CD4-positive, alpha-beta T cell treated with Interleukin-12 subunit alpha and Interleukin-12 subunit beta, for 1 hour (primary cell): ENCODE measurements around the gene OTC.

Source experiments
- DNase-seq: peaks from one replicate; pipeline ENCODE4 v3.0.0-alpha.2; 2020

Gene OTC

GRCh38 chrX:38352362-38352761, at the start of gene OTC:
Gene OTC, plus strand, starts transcription at chrX:38352604. Its CDS starts 93 bp downstream, at chrX:38352697.
- no peak for DNase-seq

GRCh38 chrX:38304010-38304409, 48.4 kb upstream of the OTC start:
- no peak for DNase-seq

- no peak for DNase-seq
These were observed 46.4 kb upstream of the OTC start for GRCh38 chrX:38305971-38306370.

- no peak for DNase-seq
These were observed 40.7 kb upstream of the OTC start for GRCh38 chrX:38311743-38312142.

GRCh38 chrX:38312436-38312835, 40.0 kb upstream of the OTC start:
- DNase-seq: no peak

GRCh38 chrX:38313190-38313589, 39.2 kb upstream of the OTC start:
- no peak for DNase-seq

- DNase-seq: no peak
These were observed 37.2 kb upstream of the OTC start for GRCh38 chrX:38315186-38315585.

- DNase-seq: no peak
These were observed 34.2 kb upstream of the OTC start for GRCh38 chrX:38318196-38318595.

GRCh38 chrX:38318606-38319005, 33.8 kb upstream of the OTC start:
- no peak for DNase-seq

- DNase-seq: no peak
These were observed 31.6 kb upstream of the OTC start for GRCh38 chrX:38320819-38321218.

GRCh38 chrX:38326086-38326485, 26.3 kb upstream of the OTC start:
- DNase-seq: no peak

GRCh38 chrX:38327007-38327774, 25.2 kb upstream of the OTC start, which contains the start of gene RPGR:
Gene RPGR, minus strand, starts transcription at chrX:38327509. Its CDS starts 142 bp downstream, at chrX:38327367.
- peak; percentile 92 for DNase-seq

GRCh38 chrX:38327775-38328081, 24.7 kb upstream of the OTC start:
- DNase-seq: no peak

- DNase-seq: no peak
These were observed 19.9 kb upstream of the OTC start for GRCh38 chrX:38332505-38332904.

GRCh38 chrX:38335382-38335781, 17.0 kb upstream of the OTC start:
- DNase-seq: no peak

- no peak for DNase-seq
These were observed 15.7 kb upstream of the OTC start for GRCh38 chrX:38336538-38337240.

- no peak for DNase-seq
These were observed 11.0 kb upstream of the OTC start for GRCh38 chrX:38341442-38341841.

GRCh38 chrX:38342853-38343778, 9.3 kb upstream of the OTC start:
- DNase-seq: no peak

- DNase-seq: no peak
These were observed 6.3 kb upstream of the OTC start for GRCh38 chrX:38346150-38346549.

- no peak for DNase-seq
These were observed 5.3 kb upstream of the OTC start for GRCh38 chrX:38347136-38347535.

- no peak for DNase-seq
These were observed 1.1 kb upstream of the OTC start for GRCh38 chrX:38351346-38351745.

- DNase-seq: no peak
These were observed 4.0 kb downstream of the OTC start for GRCh38 chrX:38356401-38356800.
